T follicular helper cell (primary cell): ENCODE results near the gene BCAS1.
"Not testable (repeated sequence)": the region's sequence is repeated elsewhere in the genome, so short reads cannot be mapped to it uniquely, and the experiment has no call there.

Experiments used
- DNase-seq: peaks from one replicate; pipeline ENCODE4 v3.0.0-alpha.2; 2020; ENCODE audit warnings: low read depth

The BCAS1 gene

GRCh38 chr20:54017846-54018245, 52.5 kb downstream of the BCAS1 start:
- no peak for DNase-seq

- no peak for DNase-seq
These were observed 54.9 kb downstream of the BCAS1 start for GRCh38 chr20:54015496-54015895.

GRCh38 chr20:54014293-54014926, 56.0 kb downstream of the BCAS1 start:
- DNase-seq, result no peak

GRCh38 chr20:54013471-54013870, 56.9 kb downstream of the BCAS1 start:
- DNase-seq, result no peak

GRCh38 chr20:54011346-54011745, 59.0 kb downstream of the BCAS1 start:
- DNase-seq, result no peak

DNA sequence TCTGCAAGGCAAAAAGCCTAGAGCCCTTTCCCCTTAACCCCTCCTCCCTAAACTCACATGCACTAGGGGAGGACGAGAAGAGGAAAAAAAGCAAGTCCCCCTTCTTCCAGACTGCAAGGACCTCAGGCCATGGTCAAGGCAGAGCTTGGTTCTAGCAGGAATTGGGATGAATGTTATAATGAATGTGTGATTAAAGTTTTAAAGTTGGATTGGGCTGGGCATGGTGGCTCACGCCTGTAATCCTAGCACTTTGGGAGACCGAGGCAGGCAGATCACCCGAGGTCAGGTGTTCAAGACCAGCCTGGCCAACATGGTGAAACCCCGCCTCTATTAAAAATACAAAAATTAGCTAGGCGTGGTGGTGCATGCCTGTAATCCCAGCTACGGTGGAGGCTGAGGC, 64.2 kb downstream of the BCAS1 start:
- not testable (repeated sequence) for DNase-seq

DNA sequence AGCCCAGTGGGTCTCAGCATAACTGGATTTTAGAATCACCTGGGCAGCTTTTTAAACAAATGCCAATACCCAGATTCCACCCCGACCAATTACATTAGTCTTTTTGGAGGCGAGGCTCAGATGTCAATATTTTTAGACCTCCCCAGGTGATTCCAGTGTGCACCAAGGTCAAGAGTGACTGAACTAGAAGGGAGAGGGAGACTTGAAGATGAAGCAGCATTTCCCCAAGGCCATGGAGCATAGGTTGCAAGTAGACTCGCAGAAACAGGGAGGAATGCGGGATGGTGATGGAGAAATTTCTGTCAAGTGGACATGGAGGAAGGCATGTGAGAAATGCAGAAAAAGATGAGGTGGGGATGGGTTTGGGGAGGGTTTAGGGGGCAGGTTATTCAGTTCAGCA, 64.9 kb downstream of the BCAS1 start:
- no peak for DNase-seq

GRCh38 chr20:54004445-54004844, 65.9 kb downstream of the BCAS1 start:
- DNase-seq, result no peak

DNA sequence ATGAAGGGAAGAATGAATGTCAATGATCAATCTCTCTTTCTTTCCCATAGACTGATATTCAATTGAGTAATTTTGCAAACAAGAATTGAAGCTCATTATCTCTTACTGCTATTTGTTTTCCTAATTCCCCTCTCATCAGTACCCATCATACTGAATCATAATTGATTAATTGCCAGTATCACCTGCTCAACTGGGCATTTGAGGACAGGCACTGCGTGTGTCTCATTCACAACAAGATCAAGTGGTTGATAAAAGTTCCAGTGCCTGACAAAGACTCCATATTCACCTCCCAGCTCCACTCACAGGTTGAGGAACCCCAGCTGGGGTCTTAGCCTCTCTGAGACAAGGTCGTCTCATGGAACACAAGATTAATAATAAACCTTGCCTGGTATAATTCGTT, 67.7 kb downstream of the BCAS1 start:
- DNase-seq, result no peak

- DNase-seq, result no peak
These were observed 68.3 kb downstream of the BCAS1 start for GRCh38 chr20:54002056-54002575.

GRCh38 chr20:54000914-54001313, 69.5 kb downstream of the BCAS1 start:
- no peak for DNase-seq

GRCh38 chr20:54000262-54000661, 70.1 kb downstream of the BCAS1 start:
- DNase-seq, result no peak

- no peak for DNase-seq
These were observed 71.3 kb downstream of the BCAS1 start for GRCh38 chr20:53999077-53999476.

DNA sequence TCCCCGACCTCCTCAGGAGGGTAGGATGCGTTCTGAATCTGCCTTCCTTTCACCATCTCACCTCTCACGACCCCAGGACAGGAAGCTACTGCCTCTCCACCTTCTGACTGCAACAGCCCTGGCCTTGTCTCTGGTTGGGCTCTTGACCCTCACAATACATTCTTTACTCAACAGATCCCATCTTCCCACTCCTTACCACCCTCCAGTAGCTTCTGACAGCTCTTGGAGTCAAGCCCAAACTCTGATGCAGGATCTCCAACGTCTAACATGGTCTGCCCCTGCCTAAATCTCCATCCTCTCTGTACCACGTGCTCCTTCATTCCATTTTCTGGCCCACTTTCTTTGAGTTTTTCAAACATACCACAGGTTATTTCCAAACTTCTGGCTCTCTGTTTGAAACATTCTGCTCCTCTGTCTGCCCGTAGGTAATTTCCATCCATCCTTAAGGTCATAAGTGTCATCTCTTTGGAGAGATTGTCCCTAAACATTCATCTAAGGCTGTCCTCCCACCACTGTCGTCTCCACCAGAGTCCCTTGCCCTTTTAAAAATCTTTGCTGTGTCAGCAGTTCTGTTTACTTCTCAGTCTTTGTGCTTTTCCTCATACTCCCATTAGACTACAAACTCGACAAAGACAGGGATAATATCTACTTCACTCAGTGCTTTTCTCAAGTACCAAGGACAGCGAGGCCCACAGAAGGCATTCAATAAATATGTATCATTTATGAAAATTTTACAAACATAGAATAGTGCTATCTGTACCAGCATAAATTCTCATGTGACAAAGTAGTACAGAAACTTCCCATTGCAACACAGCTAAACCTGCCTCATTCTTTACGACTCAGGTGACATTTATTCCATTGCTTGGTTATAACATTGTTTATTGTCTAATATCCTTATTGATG, 73.6 kb downstream of the BCAS1 start:
- DNase-seq, result no peak

DNA sequence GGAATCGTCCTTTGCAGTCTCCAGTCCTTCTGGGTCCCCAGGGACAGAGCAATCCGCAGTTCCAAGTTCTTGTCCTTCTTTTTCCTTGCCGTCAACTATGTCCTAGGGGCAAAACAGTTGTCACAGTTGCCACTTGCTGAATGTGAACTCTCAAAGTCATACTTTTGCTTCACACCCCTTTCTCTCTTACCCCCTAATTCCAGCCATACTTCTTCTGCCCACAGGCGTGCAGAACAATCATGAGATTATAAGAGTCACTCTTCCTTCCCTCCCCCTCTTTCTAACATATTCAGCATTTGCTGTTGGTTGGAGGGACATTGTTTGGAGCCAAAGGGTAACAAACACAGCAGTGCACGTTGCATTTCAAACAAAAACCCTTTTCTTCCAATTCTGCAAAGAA, 74.4 kb downstream of the BCAS1 start:
- no peak for DNase-seq

DNA sequence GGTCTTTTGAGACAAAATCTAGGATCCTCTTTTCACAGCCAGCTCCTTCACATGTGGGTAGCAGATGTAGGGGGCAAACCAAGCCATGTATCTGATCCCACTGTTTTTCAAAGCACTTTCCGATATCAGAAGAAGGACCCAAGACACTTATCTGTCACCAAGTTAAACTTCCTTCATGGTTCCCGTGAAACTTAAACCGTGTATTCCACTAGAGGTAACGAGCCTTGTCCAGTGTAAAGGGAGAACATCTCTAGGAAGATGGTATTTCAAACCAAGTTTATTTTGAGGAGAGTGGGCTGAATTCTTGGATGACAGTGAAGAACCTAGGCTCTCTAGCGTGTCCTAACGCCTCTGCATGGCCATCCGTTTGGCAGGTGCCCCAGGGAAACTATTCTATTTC, 76.3 kb downstream of the BCAS1 start:
- DNase-seq, result no peak

DNA sequence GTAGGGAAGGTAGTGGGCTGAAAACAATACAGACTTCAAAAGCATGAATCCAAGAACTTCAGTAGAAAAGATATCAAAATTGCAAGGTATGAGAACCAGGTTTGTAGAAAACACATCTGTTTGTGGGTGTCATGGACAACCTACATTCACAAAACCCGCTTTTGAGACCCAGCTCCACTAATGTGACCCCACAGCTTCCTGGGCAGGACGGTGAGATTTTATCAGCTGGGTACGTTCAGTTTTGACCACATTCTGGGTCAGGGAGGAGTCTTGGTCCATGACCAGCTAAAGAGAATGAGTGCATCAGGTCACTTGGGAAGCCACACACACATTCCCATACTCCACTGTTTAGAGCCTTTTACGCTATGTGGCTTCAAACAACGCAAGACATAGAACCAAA, 77.1 kb downstream of the BCAS1 start:
- DNase-seq, result no peak

- DNase-seq, result no peak
These were observed 79.5 kb downstream of the BCAS1 start for GRCh38 chr20:53990768-53991450.

GRCh38 chr20:53990003-53990402, 80.4 kb downstream of the BCAS1 start:
- DNase-seq, result no peak

GRCh38 chr20:53989401-53989800, 81.0 kb downstream of the BCAS1 start:
- no peak for DNase-seq

GRCh38 chr20:53986037-53986650, 84.2 kb downstream of the BCAS1 start:
- no peak for DNase-seq

DNA sequence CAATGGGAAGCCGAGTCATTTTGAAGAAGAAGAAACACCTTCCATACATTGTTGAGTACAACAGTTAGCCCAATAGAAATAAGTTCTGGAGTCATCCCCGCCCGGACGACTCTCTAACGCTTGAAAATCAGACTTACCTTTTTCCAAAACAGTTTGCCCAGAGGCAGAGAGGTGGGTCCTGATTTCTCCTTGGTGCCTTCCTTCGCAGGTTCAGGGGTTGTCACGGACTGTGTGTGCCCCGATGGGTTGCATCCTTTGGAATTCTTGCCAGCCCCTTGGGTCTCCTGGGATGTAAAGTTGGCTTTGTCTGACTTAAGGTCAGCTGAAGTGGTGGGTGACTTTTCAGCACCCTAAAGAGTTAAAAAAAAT, 85.3 kb downstream of the BCAS1 start:
- DNase-seq, result no peak
